ENCODE data around the gene SELENOH.

The SELENOH gene

GRCh38 chr11:57764972-57765371, 23.7 kb downstream of the SELENOH start:
- ChIA-PET POLR2A (interaction anchor here (1.7 kb wide), 1 partner anchor 21 kb away, joined by 4 read pairs; no protein-coding TSS in a partner anchor), CTCF (interaction anchor here (0.7 to 10.8 kb wide), 6 partner anchors 13 to 37 kb away, joined by 3 to 92 read pairs (median 14); partner anchors contain the start of gene BTBD18)
- no peak for TF ChIP-seq CTCF (IDR thresholded peaks at IDR 0.05; ENCODE audit: control extremely low read depth, extremely low read depth, low read depth, missing control alignments)
- DNase-seq (ENCODE audit: extremely low spot score): no peak

GRCh38 chr11:57770793-57771192, 29.5 kb downstream of the SELENOH start:
- ChIA-PET POLR2A (no interaction called here), CTCF (interaction anchor here (0.8 to 2.2 kb wide), 3 partner anchors 8 to 30 kb away, joined by 3 to 9 read pairs (median 5); partner anchors contain the start of gene CTNND1)
- TF ChIP-seq CTCF (IDR thresholded peaks at IDR 0.05; ENCODE audit: control extremely low read depth, extremely low read depth, low read depth, missing control alignments): no peak
- DNase-seq (ENCODE audit: extremely low spot score): no peak

GRCh38 chr11:57771365-57771764, 30.1 kb downstream of the SELENOH start:
- no peak for TF ChIP-seq CTCF (IDR thresholded peaks at IDR 0.05; ENCODE audit: control extremely low read depth, extremely low read depth, low read depth, missing control alignments)
- POLR2A ChIA-PET: no interaction called here
- CTCF ChIA-PET: interaction anchor here (1.4 to 2.2 kb wide), 3 partner anchors 8 to 29 kb away, joined by 5 to 9 read pairs (median 5); partner anchors contain the start of gene CTNND1
- no peak for DNase-seq (ENCODE audit: extremely low spot score)

- ChIA-PET CTCF (interaction anchor here (1.4 to 2.2 kb wide), 2 partner anchors 9 to 28 kb away, joined by 5 to 9 read pairs; no protein-coding TSS in a partner anchor), POLR2A (no interaction called here)
- no peak for DNase-seq (ENCODE audit: extremely low spot score)
- no peak for TF ChIP-seq CTCF (IDR thresholded peaks at IDR 0.05; ENCODE audit: control extremely low read depth, extremely low read depth, low read depth, missing control alignments)
Measured at GRCh38 chr11:57772562-57772961, 31.3 kb downstream of the SELENOH start.

GRCh38 chr11:57773026-57773598, 31.8 kb downstream of the SELENOH start:
- no peak for DNase-seq (ENCODE audit: extremely low spot score)
- TF ChIP-seq CTCF (IDR thresholded peaks at IDR 0.05; ENCODE audit: control extremely low read depth, extremely low read depth, low read depth, missing control alignments): no peak
- ChIA-PET POLR2A (interaction anchor here (0.7 kb wide), 1 partner anchor 9 kb away, joined by 4 read pairs; no protein-coding TSS in a partner anchor), CTCF (interaction anchor here (1.3 kb wide), 1 partner anchor 27 kb away, joined by 3 read pairs; no protein-coding TSS in a partner anchor)

GRCh38 chr11:57775491-57775890, 34.2 kb downstream of the SELENOH start:
- CTCF ChIA-PET: interaction anchor here (0.7 kb wide), 1 partner anchor 10 kb away, joined by 3 read pairs; no protein-coding TSS in a partner anchor
- no peak for DNase-seq (ENCODE audit: extremely low spot score)
- POLR2A ChIA-PET: no interaction called here
- no peak for TF ChIP-seq CTCF (IDR thresholded peaks at IDR 0.05; ENCODE audit: control extremely low read depth, extremely low read depth, low read depth, missing control alignments)

All from GM10248 (cell line).